Measurements from ENCODE around the gene ACTR6.
"Not testable (repeated sequence)": the region's sequence is repeated elsewhere in the genome, so short reads cannot be mapped to it uniquely, and the experiment has no call there.

GRCh38 chr12:100176493-100176892, 24.1 kb upstream of the ACTR6 start:
- TF ChIP-seq POLR2A, CTCF (IDR thresholded peaks at IDR 0.05): not testable (repeated sequence)
